GM18498 (cell line): ENCODE results near the gene AIRE.
"Not testable (repeated sequence)": the region's sequence is repeated elsewhere in the genome, so short reads cannot be mapped to it uniquely, and the experiment has no call there.

Source experiments
- ATAC-seq: cut with Tn5 transposase; IDR thresholded peaks from one replicate; pipeline ENCODE4 v1.9.1; 2021; ENCODE audit warnings: mild to moderate bottlenecking, moderate library complexity; ENCODE audit not compliant: unreplicated experiment

Gene AIRE

GRCh38 chr21:44334329-44335030 lies 48.8 kb downstream of the AIRE start:
- ATAC-seq = no peak

DNA sequence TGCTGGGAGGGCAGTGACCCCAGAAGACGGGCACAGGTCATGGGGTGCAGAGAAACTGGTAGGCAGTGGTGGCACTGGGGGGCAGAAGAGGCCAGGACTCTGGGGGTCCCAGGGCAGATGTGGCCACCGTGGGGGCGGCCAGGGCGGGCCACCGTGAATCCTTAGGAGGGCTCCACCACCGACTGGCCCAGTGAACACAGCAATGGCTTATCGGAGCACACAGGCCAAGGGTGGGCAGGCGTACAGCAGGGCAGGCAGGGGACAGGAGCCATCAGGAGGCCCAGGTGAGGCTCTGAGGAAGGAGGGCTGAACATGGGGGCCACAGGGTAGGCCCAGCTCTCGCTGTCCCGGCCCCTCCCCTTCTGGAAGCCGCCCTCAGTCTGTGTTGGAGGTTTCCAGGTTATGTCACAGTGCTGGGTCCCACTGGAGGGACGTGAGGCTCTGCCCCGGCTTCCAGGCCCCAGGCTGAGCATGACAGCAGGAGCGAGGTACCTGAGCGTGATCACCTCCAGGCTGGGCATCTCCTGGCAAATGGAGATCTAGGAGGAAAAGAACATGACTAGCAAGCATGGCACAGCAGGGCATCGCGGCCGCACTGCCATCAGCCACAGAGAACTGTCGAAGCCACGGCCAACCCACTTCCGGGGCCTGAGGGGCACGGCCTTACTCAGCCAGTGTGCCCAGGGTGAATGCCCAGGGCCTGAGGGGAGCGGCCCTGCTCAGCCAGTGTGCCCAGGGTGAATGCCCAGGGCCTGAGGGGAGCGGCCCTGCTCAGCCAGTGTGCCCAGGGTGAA lies 49.8 kb downstream of the AIRE start:
- ATAC-seq = no peak

GRCh38 chr21:44337449-44337848 lies 51.8 kb downstream of the AIRE start:
- ATAC-seq = no peak

DNA sequence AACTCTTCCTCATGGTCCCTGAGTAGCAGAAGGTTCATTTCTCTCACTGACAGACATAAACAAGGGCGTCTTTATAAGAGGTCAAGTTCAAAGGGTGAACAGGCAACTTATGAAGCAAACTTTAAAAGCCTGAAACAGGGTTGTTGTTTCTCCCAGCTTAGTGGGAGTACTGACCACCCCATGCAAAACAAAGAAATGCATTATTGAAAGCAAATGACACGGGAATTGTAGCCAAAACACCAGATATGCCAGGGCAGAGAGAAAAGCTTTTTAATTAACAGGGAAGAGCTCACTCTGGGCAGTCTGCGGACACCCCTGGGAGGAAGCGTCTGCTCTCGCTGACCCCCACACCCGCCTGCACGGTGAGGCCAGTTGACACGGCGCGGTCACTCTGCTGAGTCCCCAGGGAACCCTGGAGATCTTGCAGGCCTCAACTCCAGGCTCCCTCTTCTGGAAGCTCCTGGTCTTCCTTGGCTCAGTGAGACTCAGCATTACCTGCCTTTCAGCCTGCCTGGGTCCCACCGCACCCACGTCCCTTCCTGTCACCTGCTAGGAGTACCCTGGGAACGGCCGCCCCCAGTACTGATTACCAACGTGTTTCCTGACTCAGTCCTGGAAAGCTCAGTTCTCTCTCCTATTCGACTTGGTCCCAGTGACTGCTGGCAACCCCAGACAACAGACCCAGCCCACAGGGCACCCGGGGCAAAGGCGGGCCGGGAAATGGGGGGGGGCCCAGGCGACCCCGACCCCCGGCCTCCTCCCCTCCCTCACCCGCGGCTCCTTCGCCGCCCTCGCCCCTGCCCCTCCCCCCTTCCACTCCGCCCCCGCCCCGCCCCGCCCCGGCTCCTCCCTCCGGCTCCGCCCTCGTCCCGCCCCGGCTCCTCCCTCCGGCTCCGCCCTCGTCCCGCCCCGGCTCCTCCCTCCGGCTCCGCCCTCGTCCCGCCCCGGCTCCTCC lies 52.5 kb downstream of the AIRE start:
- no peak for ATAC-seq

DNA sequence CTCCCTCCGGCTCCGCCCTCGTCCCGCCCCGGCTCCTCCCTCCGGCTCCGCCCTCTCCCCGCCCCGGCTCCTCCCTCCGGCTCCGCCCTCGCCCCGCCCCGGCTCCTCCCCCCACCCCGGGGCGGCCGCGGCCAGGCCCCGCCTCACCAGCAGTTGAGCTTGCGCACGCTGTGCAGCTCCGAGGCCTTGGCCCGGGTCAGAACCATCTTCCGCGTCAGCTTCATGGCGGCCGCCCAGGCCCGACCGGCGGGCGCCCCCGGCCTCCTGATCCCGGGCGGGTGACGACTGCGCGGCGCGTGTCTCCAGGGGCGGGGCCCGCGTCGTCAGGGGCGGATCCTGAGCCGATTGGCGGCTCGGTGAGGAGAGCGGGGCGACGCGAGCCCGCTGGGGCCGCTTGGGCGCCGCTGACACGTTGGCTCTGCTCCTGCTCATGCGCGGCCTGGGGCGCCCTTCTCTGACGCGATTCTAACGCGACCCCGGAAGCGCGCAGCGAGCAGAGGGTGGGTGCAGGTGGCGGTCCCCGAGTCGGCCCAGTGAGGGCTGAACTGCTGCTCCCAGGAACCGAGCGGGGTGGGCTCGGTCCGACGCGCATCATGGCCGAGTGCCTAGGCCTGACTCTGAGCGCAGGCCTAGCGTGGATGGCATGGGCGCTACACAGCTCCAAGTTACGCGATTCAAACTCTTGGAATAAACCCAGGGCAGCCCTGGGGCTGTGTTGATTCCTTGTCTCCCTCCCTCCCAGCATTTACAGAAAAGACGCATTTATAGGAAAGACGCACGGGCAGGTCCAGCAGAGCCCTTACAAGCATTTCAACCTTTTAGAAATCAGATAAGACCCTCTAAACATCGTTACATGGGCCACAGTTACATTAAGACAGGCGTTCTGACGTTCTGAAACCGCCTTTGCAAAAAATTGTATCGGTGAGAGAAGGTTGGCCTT lies 53.6 kb downstream of the AIRE start, which contains the start of gene CFAP410:
Gene CFAP410 (minus strand): TSS at position 420 of the 940 bp plus-strand sequence. CDS start 196 bp downstream, at position 224.
- peak; percentile 88 for ATAC-seq

DNA sequence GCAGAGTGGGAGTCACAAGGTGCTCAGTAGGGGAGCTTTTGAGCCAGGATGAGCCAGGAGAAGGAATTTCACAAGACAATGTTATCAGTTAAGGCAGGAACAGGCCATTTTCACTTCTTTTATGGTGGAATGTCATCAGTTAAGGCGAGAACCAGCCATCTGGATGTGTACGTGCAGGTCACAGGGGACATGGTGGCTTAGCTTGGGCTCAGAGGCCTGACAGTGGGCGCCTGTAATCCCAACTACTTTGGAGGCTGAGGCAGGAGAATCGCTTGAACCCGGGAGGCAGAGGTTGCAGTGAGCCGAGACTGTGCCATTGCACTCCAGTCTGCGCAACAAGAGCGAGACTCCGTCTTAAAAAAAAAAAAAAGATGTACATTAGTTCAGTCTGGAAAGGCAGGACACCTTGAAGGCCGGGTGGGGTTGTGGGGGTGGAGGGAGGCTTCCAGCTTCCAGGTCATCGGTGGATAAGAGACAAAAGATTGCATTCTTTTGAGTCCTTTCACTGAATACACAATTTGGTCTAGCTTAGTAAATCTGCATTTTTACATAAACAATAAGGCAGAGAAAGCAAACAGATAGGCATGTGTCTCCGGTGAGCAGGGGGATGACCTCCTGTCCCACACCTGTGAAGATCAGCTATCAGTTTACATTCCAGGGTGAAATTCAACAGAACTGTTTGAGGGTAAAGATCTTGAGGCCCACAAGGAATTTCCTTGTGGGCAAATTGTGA lies 56.2 kb downstream of the AIRE start:
- not testable (repeated sequence) for ATAC-seq

DNA sequence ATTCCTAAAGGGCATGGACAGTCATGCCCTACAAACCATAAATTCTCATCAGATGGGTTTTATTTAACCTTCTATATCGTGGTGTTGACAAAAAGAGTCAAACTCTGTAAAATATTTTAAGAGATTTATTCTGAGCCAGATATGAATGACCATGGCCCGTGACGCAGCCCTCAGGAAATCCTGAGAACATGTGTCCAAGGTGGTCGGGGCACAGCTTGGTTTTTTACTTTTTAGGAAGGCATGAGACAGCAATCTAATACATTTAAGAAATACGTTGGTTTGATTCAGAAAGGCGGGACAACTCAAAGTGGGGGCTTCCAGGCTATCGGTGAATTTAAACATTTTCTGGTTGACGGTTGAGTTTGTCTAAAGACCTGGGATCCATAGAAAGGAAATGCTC lies 57.3 kb downstream of the AIRE start:
- not testable (repeated sequence) for ATAC-seq

DNA sequence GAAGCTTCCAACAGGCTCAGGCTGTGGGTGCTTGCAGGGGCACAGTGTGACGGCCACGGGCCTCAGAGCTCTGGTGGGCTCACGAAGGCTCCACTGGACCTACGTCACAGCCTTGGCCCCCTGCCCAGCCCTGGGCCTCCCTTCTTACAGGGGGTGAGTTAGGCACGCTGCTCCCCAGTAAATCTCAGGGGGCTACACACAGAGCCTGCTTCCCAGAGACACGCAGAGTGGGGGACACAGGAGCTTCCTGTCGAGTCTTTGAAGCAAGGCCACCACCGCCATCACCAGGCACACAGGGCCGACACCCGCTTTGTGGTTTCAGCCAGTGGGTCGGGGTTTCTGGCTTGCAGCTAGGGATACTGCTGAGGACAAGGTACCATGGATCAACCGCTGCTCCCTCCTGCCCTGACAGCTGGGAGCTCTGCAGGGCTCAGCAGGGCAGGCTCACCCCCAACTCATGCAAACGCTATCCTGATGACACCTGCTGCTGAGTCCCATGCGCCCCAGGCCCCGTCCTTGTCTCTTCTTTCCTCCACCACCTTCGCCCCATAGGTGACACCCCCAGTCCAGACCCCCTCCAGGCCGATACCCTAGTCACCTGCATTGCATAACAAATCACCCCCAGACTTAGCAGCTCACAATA lies 59.0 kb downstream of the AIRE start:
- no peak for ATAC-seq

GRCh38 chr21:44345495-44345894 lies 59.8 kb downstream of the AIRE start:
- no peak for ATAC-seq

- ATAC-seq = no peak
Measured at GRCh38 chr21:44347911-44348451, 62.3 kb downstream of the AIRE start.
